Type B pancreatic cell (in vitro differentiated cells): ENCODE data around the gene PDE4DIP. TPM values are rescaled to one million over a fixed set of nuclear protein-coding genes. Genes with fewer than 3 reads are reported as not detected.
A peak's percentile ranks its signal among the peaks of the same experiment; 100 is the strongest.
"Not testable (repeated sequence)": the region's sequence is repeated elsewhere in the genome, so short reads cannot be mapped to it uniquely, and the experiment has no call there.

Source experiments
- DNase-seq: peaks from one replicate; pipeline ENCODE4 v3.0.0; 2021; ENCODE audit warnings: mixed read lengths; ENCODE audit not compliant: unreplicated experiment; ENCODE audit errors: extremely low spot score
- H3K27ac Mint-ChIP-seq: 2 replicates; pipeline ENCODE4 v1.8.0; 2021; ENCODE audit warnings: mild to moderate bottlenecking, mixed read lengths
- H3K27me3 Mint-ChIP-seq: 2 replicates; pipeline ENCODE4 v1.8.0; 2021; ENCODE audit warnings: mixed read lengths
- H3K36me3 Mint-ChIP-seq: 2 replicates; pipeline ENCODE4 v1.8.0; 2021; ENCODE audit warnings: mixed read lengths
- H3K4me1 Mint-ChIP-seq: one replicate; pipeline ENCODE4 v1.8.0; 2021; ENCODE audit warnings: mixed read lengths; ENCODE audit not compliant: unreplicated experiment
- H3K4me3 Mint-ChIP-seq: 2 replicates; pipeline ENCODE4 v1.8.0; 2021; ENCODE audit warnings: mild to moderate bottlenecking, mixed read lengths
- H3K9me3 Mint-ChIP-seq: 2 replicates; pipeline ENCODE4 v1.8.0; 2021; ENCODE audit warnings: mixed read lengths
- total RNA-seq: library from RNA; stranded (reverse); gene quantifications from 2 replicates; pipeline ENCODE4 v1.2.1, GENCODE V29; 2021; ENCODE audit warnings: low replicate concordance
- TF ChIP-seq, protein P1 (sequence below): fragments of 200-600 bp; sonication (generic); conservative IDR thresholded peaks from 2 replicates; pipeline ENCODE4 v1.5.0; 2021; ENCODE audit warnings: antibody characterized with exemption, mild to moderate bottlenecking

PDE4DIP gene
- total RNA-seq, 1 donor from 2014 or later, result 42.8 TPM

DNA sequence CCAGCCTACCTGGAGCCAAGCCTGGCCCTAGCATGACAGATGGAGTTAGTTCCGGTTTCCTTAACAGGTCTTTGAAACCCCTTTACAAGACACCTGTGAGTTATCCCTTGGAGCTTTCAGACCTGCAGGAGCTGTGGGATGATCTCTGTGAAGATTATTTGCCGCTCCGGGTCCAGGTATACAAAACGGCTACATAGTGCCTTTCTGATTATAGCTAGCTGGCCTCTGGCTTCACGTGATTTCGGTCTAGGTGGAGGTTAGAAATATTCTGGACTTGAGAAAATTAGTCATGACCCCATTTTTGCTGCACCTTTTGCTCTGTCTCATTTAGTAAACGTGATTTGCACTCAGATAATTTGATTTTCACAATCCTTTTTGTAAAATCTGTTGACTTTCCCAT, 109.5 kb downstream of the PDE4DIP start:
- H3K36me3 Mint-ChIP-seq, H3K27me3 Mint-ChIP-seq, H3K27ac Mint-ChIP-seq, H3K4me1 Mint-ChIP-seq, DNase-seq, H3K9me3 Mint-ChIP-seq: not testable (repeated sequence)
- peak overlapping the region; percentile 86 for H3K4me3 Mint-ChIP-seq

DNA sequence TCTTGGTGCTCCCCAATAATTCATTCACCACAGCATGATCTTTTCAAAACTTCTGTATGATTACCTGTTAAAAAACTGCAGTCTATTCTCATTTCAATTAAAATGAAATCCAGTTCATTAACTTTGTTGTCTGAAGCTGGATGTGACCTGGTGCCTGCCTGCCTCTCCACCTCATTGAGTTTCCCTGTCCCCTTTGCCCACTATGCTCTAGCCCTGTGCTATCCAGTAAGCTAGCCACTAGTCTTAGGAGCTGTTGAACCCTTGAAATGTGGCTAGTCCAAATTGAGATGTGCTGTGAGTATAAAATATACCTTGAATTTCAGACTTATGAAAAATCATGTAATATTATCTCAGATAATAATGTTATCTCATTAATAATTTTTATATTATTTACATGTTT, 114.1 kb downstream of the PDE4DIP start:
- not testable (repeated sequence) for H3K9me3 Mint-ChIP-seq, DNase-seq, H3K27ac Mint-ChIP-seq, H3K36me3 Mint-ChIP-seq, H3K4me1 Mint-ChIP-seq, H3K4me3 Mint-ChIP-seq, H3K27me3 Mint-ChIP-seq

DNA sequence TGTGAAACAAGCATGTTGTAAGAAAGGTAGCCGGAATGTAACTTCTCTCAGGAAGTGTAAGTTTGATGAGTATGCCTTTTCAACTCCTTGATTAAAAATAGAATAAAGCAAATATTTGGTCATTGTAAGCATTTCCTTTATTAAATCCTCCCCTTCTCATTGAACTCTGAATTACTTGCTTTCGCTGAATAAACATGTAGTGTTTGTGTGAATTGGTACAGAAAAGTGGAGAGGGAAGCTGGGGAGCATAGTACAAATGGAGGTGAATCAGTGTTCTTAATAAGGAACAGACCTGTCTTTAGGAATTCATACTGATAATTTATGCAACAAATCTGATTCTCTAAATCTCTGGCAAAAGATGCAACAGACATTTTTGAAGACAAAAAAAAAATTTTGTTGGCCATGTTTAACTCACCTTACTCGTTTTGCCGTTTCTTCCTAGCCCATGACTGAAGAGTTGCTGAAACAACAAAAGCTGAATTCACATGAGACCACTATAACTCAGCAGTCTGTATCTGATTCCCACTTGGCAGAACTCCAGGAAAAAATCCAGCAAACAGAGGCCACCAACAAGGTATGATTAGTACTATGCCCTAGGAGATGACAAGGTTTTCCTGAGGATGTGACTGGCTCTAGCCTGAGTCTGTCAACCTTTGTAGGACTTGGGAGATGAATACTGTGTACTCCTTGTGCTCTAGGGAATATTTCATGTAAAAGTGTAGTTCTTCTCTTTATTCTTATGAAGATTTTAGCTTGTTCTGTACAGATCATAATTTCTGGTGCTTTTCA, 116.2 kb downstream of the PDE4DIP start:
- DNase-seq, H3K27ac Mint-ChIP-seq, H3K4me1 Mint-ChIP-seq, H3K36me3 Mint-ChIP-seq, H3K4me3 Mint-ChIP-seq, H3K9me3 Mint-ChIP-seq, H3K27me3 Mint-ChIP-seq: not testable (repeated sequence)

GRCh38 chr1:148962127-148962857, 118.1 kb downstream of the PDE4DIP start:
- H3K27me3 Mint-ChIP-seq, H3K4me1 Mint-ChIP-seq, H3K27ac Mint-ChIP-seq, H3K4me3 Mint-ChIP-seq, DNase-seq, H3K9me3 Mint-ChIP-seq, H3K36me3 Mint-ChIP-seq: not testable (repeated sequence)

DNA sequence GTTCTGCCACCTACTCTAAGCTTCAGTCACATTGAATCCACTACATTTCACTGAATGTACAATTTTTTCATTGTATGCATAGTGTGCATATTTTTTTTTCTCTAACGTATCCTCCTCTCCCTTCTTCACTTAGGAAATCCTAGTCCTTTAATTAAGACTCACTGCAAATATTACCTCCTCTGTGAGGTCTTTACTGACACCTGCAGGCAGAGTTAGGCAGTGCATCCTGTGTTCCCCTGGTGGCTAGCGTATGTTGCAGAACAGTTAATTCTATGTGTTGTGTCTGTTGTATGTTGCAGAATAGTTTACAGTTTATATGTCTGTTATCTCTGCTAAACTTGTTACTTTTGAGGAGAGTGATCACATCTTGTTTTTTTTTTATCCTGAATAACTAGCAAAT, 121.9 kb downstream of the PDE4DIP start:
- H3K4me1 Mint-ChIP-seq, DNase-seq, H3K9me3 Mint-ChIP-seq, H3K27ac Mint-ChIP-seq, H3K4me3 Mint-ChIP-seq, H3K36me3 Mint-ChIP-seq, H3K27me3 Mint-ChIP-seq: not testable (repeated sequence)
- TF ChIP-seq, protein P1, sequence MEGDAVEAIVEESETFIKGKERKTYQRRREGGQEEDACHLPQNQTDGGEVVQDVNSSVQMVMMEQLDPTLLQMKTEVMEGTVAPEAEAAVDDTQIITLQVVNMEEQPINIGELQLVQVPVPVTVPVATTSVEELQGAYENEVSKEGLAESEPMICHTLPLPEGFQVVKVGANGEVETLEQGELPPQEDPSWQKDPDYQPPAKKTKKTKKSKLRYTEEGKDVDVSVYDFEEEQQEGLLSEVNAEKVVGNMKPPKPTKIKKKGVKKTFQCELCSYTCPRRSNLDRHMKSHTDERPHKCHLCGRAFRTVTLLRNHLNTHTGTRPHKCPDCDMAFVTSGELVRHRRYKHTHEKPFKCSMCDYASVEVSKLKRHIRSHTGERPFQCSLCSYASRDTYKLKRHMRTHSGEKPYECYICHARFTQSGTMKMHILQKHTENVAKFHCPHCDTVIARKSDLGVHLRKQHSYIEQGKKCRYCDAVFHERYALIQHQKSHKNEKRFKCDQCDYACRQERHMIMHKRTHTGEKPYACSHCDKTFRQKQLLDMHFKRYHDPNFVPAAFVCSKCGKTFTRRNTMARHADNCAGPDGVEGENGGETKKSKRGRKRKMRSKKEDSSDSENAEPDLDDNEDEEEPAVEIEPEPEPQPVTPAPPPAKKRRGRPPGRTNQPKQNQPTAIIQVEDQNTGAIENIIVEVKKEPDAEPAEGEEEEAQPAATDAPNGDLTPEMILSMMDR, result peak; percentile 47

GRCh38 chr1:148967580-148967979, 123.4 kb downstream of the PDE4DIP start:
- not testable (repeated sequence) for H3K4me1 Mint-ChIP-seq, H3K9me3 Mint-ChIP-seq, H3K4me3 Mint-ChIP-seq, H3K36me3 Mint-ChIP-seq, DNase-seq, H3K27me3 Mint-ChIP-seq, H3K27ac Mint-ChIP-seq

- not testable (repeated sequence) for H3K27me3 Mint-ChIP-seq, H3K4me1 Mint-ChIP-seq, H3K9me3 Mint-ChIP-seq, DNase-seq, H3K4me3 Mint-ChIP-seq, H3K36me3 Mint-ChIP-seq, H3K27ac Mint-ChIP-seq
Observed at GRCh38 chr1:148968682-148969081, 124.5 kb downstream of the PDE4DIP start.

GRCh38 chr1:148969126-148969525, 124.9 kb downstream of the PDE4DIP start:
- H3K9me3 Mint-ChIP-seq, H3K36me3 Mint-ChIP-seq, H3K27ac Mint-ChIP-seq, H3K27me3 Mint-ChIP-seq, H3K4me1 Mint-ChIP-seq, H3K4me3 Mint-ChIP-seq, DNase-seq: not testable (repeated sequence)

GRCh38 chr1:148975453-148975852, 131.2 kb downstream of the PDE4DIP start:
- H3K27ac Mint-ChIP-seq, H3K4me1 Mint-ChIP-seq, DNase-seq, H3K9me3 Mint-ChIP-seq, H3K4me3 Mint-ChIP-seq, H3K27me3 Mint-ChIP-seq: not testable (repeated sequence)
- H3K36me3 Mint-ChIP-seq, result peaks cover 17% of the 10 kb centered on the region

GRCh38 chr1:148975866-148976537, 131.8 kb downstream of the PDE4DIP start:
- H3K4me1 Mint-ChIP-seq, DNase-seq, H3K9me3 Mint-ChIP-seq, H3K27me3 Mint-ChIP-seq, H3K27ac Mint-ChIP-seq, H3K4me3 Mint-ChIP-seq: not testable (repeated sequence)
- H3K36me3 Mint-ChIP-seq, result peaks cover 17% of the 10 kb centered on the region

- not testable (repeated sequence) for H3K27ac Mint-ChIP-seq, H3K27me3 Mint-ChIP-seq
Observed at GRCh38 chr1:148977785-148978184, 133.6 kb downstream of the PDE4DIP start.

DNA sequence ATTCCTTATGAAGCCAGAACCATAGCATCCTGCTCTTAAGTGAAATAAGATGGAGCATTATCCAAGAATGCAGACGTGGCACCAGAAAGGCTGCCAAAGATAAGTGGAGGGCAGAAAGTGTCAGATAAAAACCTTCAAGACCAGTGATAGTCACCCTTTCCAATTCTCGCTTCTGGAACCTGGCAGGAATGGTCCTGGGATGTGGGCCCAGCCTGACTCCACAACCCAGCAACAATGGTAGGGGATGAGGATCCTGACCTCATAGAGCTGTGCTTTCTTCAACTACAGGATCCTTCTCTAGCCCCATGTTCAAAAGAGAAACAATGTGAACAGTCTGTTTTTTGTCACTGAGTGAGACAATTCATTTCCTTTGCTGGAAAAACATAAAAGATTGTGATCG, 145.2 kb downstream of the PDE4DIP start:
- H3K27me3 Mint-ChIP-seq, H3K36me3 Mint-ChIP-seq, H3K4me1 Mint-ChIP-seq, H3K27ac Mint-ChIP-seq, DNase-seq, H3K4me3 Mint-ChIP-seq, H3K9me3 Mint-ChIP-seq: not testable (repeated sequence)

More at GRCh38 chr1:148977785-148978184, 133.6 kb downstream of the PDE4DIP start:
- H3K4me3 Mint-ChIP-seq, H3K4me1 Mint-ChIP-seq, DNase-seq, H3K9me3 Mint-ChIP-seq: not testable (repeated sequence)
- peaks cover 21% of the 10 kb centered on the region for H3K36me3 Mint-ChIP-seq
